ENCODE measurements around the gene NUDT13.
"Not testable (repeated sequence)": the region's sequence is repeated elsewhere in the genome, so short reads cannot be mapped to it uniquely, and the experiment has no call there.

Gene NUDT13

DNA sequence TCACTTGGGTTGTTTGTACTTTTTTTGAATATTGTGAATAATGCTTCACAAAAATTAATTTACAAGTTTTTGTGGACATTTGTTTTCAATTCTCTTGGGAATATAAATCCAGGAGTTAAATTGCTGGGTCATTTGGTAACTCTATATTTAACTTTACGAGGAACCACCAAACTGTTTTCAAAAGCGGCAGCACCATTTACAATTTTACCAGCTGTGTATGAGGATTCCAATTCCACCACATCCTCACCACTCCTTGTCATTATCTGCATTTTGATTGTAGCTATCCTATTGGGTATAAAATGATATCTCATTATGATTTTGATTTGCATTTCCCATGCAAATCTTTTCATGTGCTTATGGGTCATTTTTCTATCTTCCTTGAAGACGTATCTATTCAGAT, 4.0 kb upstream of the NUDT13 start:
- no peak for DNase-seq

DNA sequence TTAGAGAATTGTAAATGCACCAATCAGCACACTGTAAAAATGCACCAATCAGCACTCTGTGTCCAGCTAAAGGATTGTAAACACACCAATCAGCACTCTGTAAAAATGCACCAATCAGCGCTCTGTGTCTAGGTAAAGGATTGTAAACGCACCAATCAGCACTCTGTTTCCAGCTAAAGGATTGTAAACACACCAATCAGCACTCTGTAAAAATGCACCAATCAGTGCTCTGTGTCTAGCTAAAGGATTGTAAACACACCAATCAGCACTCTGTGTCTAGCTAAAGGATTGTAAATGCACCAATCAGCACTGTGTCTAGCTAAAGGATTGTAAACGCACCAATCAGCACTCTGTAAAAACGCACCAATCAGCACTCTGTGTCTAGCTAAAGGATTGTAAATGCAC, 1.0 kb upstream of the NUDT13 start:
- not testable (repeated sequence) for DNase-seq

DNA sequence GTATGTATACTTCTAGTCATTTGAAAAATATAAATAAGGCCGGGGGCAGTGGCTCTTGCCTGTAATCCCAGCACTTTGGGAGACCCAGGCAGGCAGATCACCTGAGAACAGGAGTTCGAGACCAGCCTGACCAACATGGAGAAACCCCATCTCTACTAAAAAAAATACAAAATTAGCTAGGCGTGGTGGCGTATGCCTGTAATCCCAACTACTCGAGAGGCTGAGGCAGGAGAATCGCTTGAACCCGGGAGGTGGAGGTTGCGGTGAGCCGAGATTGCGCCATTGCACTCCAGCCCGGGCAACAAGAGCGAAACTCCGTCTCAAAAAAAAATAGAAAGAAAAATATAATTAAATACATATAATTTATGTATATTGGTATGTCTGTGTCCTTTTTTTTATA, 1.8 kb downstream of the NUDT13 start:
- not testable (repeated sequence) for DNase-seq

DNA sequence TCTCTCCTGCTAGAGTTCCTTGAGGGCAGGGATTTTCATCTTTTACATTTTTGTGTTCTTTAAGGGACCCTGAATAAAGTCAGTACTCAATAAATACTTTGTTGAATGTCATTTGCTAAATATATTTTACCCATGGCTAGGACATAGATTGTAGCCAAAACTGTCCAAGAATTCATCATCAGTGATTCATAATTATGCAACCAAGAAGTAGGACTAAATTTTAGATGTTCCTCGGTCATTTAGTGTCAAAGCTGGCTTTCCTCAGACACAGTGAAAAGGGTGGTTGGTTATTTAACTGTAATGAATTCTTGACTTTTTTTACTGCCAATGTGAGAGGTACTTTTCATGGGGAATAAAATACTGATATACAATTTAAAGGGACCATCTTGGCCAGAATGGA, 3.3 kb downstream of the NUDT13 start:
- DNase-seq, result no peak

DNA sequence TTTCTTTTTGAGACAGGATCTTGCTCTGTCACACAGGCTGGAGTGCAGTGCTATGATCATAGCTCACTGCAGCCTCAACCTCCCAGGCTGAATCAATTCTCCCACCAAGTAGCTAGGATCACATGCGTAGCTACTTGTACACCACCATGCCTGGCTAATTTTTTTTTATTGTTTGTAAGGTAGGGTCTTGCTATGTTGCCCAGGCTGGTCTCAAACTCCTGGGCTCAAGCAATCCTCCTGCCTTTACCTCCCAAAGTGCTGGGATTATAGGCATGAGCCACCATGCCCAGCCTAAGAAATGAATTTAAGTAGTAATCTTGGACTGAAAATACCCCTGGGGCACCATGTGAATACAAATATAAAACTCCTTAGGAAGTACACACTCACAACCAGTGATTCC, 5.8 kb downstream of the NUDT13 start:
- DNase-seq, result no peak

DNA sequence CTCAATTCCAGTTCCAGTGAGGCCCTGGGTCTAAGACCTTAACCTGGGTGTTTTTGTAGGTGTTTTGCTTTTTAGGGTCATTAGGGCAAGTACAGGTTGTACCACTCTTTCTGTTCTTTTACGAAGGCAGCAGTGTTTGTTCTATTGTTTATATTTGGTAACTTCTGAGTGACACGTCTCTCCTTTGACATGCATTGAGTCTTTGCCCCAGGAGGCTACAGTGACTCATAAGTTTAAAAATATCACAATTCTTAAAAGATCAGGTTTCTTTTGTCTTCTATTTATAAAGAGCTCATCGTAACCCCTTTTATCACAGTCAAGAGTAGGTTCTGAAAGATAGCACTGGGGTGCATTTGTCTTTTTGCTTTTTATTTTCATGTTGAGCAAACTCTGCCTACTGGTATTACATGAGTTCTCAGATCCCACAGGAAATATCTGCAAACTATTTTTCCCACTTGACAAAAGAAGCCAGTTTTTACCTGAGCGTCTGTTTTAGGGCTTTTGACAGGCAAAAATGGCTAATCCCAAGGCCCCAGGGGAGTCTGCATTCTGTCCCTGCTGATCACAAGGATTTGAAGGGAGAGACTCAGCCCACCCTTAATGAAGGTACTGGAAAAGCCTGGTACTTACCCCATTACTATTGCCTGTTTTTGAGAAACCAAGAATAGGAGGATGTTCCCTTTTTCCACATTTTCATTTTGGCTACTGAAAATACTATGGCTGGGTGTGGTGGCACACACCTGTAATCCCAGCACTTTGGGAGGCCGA, 7.9 kb downstream of the NUDT13 start:
- DNase-seq, result no peak

DNA sequence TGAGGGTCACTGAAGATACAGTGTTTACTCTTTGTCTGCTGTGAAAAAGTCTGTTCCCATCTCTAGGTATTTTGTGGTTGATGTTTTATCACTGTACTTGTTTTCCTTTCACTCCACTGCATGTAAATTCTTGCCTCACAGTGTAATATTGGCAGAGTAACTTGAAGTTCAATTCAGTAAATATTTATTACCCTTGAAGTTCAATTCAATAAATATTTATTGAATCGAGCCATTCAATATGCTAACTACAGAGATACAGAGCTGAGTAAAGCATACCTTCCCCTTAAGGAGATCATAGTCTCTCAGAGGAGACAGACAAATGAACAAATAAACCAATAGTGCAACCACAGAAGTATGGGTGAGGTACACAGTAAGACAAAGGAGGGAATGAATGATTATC, 9.2 kb downstream of the NUDT13 start:
- DNase-seq, result no peak

DNA sequence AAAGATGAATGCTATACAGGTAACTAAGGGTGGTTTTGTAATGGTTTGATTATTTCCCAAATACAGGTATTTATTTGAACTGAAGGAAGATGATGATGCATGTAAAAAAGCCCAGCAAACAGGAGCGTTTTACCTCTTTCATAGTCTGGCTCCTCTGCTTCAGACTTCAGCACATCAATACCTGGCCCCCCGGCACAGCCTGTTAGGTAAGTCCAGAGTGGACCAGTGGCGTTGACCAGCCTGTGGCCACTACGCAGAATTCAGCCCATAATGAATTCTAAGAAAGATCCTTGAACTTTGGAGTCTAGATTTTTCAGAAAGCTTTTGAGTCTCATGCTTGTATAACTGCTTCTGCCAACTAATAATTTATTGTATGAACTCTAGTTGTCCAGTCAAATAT, 9.7 kb downstream of the NUDT13 start:
- DNase-seq, result no peak

DNA sequence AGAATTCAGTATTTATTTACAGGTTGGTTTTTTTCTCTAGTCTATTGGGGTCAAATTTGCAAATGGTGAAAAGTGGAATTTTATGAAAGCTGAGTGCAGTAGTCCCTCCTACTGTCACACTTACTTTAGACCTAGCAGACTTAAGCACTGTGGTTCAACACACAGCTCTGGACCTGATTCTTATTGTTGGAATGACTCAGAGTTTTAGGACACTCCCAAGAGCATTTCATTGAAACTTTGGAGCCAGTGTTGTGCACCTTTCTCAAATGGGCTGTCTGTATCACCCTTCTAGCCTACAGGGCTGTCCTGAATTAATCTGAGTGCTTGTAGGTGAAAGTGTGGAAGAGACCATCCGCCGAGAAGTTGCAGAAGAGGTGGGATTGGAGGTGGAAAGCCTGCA, 16.1 kb downstream of the NUDT13 start:
- no peak for DNase-seq

DNA sequence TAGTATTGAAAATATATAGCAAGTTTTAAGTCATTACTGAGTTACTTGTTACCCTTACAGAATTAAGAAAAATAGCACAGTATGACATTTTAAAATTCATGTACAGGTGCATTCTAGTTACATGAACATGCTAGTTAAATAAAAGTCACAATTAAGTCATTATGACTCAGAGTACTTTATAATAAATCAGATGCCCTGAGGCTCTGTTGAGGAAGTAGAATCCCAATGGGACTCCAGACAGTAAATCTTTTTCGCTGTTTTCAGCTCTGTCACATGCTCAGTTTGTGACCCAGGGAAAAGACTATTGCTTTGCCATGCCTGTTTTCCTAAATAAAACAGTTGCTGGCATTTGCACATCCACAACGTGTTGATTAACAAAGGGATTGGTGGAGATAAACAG, 21.0 kb downstream of the NUDT13 start:
- no peak for DNase-seq

DNA sequence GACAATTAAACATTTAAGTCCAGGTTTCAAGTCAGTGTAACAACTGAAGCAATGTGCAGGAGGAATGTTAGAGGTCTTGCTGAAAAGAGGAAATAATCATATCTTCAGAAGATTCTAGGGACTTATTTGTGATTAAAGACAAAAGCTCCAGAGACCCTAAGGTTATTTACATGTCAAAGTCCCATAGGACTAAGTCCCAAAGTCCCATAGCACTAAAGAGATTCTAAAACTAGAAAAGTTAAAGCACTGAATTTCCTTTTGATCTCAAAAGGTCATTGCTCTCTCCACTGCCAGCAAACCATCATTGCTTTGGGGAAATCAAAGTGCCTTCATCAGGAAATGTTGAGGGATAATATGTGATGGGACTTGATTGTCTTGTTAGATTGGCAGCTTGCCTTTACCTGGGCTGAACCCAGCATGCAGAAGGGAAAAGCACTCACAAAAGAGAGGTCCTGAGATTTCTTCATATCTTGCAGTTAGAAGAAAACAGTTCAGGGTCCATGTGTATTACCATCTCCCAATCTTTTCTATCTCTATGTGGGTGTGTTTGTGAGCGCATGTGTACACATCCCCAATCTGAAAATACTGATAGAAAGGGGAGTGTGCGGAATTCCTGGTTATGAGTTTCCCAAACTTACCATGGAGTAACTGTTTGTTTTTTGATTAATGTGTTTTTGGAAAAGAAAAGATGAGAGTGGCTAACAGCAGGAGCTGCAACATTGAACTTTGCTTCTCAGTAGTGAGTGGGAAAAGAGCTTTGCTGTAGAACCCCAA, 21.8 kb downstream of the NUDT13 start:
- no peak for DNase-seq

DNA sequence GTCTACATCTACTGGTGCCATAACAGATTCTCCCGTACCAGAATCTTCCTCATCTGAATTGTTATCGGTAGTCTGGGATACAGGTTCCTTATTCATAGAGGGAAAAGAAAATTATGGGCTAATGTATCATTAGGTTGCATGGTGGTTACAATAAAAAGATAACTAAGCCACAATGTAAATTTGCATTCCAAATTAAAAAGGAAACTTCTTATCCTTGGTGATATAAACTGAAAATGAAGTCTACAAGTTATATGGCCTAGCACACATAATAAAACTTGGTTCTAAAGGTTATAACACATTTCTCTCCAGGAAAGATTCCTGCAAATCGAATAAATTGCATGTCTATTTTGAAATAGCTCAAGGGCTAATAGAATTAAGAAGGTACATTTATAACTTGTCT, 24.5 kb downstream of the NUDT13 start:
- no peak for DNase-seq

DNA sequence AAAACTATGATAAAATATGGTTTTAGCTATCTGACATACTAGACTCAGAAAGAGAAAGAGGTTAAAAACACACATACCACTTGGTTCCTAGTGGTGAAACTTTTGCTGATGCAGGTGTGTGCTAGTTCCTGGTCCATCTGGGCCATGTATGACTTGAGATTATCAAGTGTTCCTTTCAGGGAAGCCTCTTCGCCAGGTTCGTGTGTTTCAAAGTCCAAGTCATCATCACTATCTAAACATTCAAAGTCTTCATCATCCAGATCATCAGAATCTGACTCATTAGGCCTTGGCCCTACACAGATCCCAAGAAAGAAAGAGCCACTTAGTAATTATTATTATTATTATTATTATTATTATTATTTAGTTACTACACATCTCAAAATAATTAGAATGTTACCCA, 26.4 kb downstream of the NUDT13 start:
- DNase-seq, result no peak

DNA sequence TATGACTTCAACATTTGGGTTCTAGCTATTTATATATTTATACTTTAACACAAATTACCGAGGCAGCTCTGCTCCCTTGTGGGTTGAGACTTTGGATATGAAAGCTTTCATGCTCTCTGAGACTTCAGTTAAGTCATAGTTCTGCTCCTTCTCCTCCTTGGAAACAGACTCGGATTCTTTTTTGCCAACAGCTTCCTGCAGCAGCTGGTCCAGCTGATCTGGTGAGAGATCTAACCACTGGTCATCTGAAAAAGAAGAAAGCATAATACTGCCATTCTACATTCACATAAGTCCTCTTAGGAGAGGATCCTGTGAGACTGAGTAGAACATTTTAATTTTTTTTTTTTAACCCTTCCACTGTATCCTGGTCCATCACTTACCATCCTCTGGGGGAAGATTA, 29.0 kb downstream of the NUDT13 start:
- DNase-seq, result no peak

DNA sequence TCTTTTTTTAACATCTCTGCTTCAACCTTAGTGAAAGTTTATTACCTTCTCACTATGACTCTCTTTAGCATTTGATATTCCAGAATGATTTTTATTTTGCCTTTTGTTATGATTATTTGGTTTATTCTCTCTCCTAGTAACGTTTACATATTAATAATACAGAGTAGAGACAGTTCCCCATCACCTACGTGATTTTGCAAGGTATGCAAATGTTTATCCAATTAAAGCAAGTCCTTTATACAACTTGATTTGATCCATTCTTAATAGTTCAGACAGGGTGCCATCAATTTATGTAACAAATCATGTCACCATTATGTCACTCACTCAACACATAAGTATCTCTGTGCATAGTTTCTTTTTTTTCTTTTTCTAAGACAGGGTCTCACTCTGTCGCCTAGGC, 31.3 kb downstream of the NUDT13 start:
- DNase-seq, result no peak

DNA sequence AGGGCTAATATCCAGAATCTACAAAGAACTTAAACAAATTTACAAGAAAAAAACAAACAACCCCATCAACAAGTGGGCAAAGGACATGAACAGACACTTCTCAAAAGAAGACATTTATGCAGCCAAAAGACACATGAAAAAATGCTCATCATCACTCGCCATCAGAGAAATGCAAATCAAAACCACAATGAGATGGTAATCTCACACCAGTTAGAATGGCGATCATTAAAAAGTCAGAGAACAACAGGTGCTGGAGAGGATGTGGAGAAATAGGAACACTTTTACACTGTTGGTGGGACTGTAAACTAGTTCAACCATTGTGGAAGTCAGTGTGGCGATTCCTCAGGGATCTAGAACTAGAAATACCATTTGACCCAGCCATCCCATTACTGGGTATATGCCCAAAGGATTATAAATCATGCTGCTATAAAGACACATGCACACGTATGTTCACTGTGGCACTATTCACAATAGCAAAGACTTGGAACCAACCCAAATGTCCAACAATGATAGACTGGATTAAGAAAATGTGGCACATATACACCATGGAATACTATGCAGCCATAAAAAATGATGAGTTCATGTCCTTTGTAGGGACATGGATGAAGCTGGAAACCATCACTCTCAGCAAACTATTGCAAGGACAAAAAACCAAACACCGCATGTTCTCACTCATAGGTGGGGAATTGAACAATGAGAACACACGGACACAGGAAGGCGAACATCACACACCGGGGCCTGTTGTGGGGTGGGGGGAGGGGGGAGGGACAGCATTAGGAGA, 40.6 kb downstream of the NUDT13 start:
- not testable (repeated sequence) for DNase-seq

DNA sequence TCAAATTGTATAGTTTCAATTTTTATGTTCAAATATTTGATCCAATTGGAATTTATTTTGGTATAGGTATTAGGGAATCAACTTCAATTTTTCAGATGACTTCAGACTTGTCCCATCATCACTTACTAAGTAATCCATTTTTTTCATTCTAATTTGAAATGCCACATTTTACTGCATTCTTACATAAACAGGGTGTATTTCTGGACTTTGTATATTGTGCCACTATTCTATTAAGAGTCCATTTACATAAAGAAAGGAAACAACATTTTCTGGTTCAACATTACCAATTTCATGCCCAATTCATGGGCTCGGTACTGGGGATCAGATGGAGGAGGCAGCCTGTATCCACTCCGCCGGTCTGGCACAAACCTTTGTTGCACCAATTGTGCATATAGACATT, 41.8 kb downstream of the NUDT13 start:
- DNase-seq, result no peak

DNA sequence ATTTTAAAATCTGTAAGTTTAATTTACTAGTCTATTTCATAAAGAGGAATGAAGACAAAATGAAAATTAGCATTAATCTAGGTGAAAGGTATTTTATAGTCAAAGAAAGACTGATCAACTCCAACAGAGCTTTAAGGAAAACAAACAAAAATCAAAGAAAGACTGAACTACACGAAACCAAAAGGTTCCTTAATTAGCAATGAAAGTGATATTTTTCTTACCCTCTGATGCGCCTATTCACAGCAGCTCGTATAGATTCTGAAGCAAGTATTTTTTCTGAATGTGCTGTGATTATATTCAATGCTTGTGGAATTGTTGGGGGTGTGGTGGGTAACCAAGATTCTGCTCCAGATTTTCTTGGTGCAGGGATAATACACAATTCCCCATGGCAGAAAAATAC, 45.8 kb downstream of the NUDT13 start:
- no peak for DNase-seq

DNA sequence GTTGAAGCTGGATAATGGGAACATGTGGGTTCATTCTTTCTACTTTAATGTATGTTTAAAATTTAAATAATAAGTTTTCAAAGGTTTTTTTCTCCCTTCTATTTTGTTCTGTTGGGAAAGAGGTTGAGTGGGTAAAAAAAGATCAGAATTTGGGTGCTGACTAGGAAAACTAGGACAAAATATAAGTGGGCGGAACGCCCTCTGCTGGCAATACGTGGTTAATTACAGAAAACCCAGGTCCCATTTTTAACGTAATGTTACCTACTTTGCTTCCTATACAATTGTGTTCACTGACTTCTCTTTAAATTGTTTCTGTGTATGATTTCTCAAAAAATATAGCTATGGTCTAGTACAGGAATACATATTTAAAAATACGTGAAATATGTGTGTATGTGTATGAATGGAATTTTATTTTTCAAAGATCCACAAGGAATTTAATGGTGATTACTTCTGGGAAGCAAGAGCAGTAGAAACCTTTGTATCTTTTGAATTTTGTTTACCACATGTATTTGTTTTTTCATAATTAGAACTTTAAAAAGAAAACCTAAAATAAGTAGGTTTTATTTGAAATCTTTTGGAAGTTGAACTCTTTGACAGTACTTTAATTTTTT, 48.9 kb downstream of the NUDT13 start:
- DNase-seq, result no peak

DNA sequence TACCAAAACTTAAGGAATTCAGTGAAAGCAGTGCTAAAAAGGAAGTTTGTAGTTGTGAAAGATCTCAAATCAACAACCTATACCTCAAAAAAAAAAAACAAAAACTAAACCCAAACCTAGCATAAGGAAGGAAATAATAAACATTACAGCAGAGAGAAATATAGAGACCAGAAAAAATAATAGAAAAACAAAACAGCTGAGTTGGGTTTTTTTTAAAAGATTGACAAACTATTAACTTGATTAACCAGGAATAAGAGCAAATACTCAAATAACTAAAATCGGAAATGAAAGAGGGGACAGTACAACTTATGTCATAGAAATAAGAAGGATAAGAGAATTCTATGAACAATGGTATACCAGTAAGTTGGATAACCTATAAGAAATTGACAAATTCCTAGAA, 50.8 kb downstream of the NUDT13 start:
- DNase-seq, result no peak

DNA sequence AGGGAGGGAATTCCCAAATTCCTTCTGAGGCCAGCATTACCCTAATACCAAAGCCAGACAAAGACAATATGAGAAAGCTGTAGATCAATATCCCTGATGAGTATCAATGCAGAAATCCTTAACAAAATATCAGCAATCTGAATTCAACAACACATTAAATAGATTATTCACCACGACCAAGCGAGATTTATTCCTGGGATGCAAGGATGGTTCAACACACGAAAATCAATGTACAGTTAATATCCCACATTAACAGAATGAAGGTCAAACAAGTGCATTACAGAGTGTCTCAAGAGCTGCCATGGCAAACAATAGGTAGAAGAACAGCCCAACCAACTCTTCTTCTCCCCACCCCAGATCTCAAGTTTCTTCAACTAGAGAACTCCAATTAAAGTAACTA, 51.4 kb downstream of the NUDT13 start:
- DNase-seq, result no peak

DNA sequence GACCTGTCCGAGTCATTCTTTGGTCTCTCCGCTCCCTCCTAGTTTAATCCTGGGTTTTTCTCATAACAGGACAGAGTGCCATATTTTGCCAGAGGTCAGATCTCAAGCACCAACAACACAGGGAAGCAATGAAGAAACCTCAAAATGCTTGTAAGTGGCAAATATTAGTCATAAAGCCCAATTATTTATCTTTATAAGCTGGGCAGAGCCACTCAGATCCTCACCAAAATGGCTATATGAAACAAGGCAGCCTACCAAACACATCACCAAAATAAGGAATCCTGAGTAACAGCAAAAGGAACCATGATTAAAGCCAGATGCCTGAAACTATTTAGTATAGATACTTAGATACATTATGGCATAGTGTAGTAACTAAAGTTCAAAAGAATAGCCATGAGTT, 52.8 kb downstream of the NUDT13 start:
- no peak for DNase-seq

DNA sequence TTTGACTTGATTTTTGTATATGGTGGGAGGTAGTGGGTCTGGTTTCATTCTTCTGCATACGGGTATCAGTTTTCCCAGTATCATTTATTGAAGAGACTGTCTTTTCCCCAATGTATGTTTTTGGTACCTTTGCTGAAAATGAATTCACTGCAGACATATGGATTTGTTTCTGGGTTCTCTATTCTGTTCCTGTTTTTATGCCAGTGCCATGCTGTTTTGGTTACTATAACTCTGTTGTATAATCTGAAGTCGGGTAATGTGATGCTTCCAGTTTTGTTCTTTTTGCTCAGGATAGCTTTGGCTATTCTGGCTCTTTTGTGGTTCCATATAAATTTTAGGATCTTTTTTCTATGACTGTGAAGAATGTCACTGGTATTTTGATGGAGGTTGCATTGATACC, 56.7 kb downstream of the NUDT13 start:
- no peak for DNase-seq

DNA sequence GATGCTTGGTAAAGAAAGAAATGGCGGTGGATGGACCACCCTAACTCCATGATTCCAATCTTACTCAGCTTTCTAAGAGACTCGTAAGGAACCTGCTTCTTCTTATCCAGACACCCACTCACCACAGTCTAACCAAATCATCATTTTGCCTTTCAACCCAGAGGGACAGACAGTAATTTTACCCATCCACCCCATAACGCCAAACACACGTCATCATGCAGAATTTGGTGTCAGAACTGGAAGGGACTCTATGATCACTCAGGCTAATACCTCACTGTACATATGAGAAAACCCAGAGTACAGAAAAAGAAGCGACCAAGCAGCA, 57.2 kb downstream of the NUDT13 start:
- DNase-seq, result no peak

Measured in SIG-M5 (cell line).